ENCODE data around the gene UBA1.

- TF ChIP-seq CTCF (conservative IDR thresholded peaks at IDR 0.05 in 1 of 2, IDR thresholded peaks at IDR 0.05 in 1 of 2; ENCODE audit: extremely low read depth in 1 of 2, insufficient read depth in 1 of 2, low read depth in 1 of 2, low read length in 2 of 2) (no peak), EZH2 (IDR thresholded peaks at IDR 0.05; ENCODE audit: borderline replicate concordance, low read length) (no peak)
These were observed 19.0 kb downstream of the UBA1 start for GRCh38 chrX:47212381-47213293.
